ENCODE data around the gene EMC1.
"Not testable (repeated sequence)": the region's sequence is repeated elsewhere in the genome, so short reads cannot be mapped to it uniquely, and the experiment has no call there.

- not testable (repeated sequence) for TF ChIP-seq CTCF (IDR thresholded peaks at IDR 0.05; ENCODE audit: low read depth, low read length, poor library complexity, severe bottlenecking); EZH2phosphoT487 (IDR thresholded peaks at IDR 0.05; ENCODE audit: borderline replicate concordance, low read length)
Observed at GRCh38 chr1:19285366-19285765, 34.0 kb upstream of the EMC1 start.

Data from DOHH2 (cell line).